Activated naive CD4-positive, alpha-beta T cell treated with anti-CD3 and anti-CD28 coated beads, Interleukin-2, amount 10 ng/mL, durations not matched to agents 7 days and 5 days (primary cell): ENCODE data around the gene GPR142.
"Not testable (repeated sequence)": the region's sequence is repeated elsewhere in the genome, so short reads cannot be mapped to it uniquely, and the experiment has no call there.

Experiments
- CTCF ChIA-PET: fragments of 350-600 bp; sonication (Branson Sonifier 250); formaldehyde crosslinking; loops from one replicate; lab custom pipeline; 2021; ENCODE audit warnings: antibody characterized with exemption; lab: Charles Lee
- DNase-seq: peaks from one replicate; pipeline ENCODE4 v3.0.0-alpha.2; 2020
- H3K27ac Mint-ChIP-seq: one replicate; pipeline ENCODE4 v1.8.0; 2021; ENCODE audit warnings: mild to moderate bottlenecking, moderate library complexity, mixed read lengths
- H3K27me3 Mint-ChIP-seq: one replicate; pipeline ENCODE4 v1.8.0; 2021; ENCODE audit warnings: mild to moderate bottlenecking, mixed read lengths
- H3K36me3 Mint-ChIP-seq: one replicate; pipeline ENCODE4 v1.8.0; 2021; ENCODE audit warnings: mixed read lengths
- H3K4me1 Mint-ChIP-seq: one replicate; pipeline ENCODE4 v1.8.0; 2021; ENCODE audit warnings: mixed read lengths
- H3K4me3 Mint-ChIP-seq: one replicate; pipeline ENCODE4 v1.8.0; 2021; ENCODE audit warnings: mild to moderate bottlenecking, moderate library complexity, mixed read lengths
- H3K9me3 Mint-ChIP-seq: one replicate; pipeline ENCODE4 v1.8.0; 2021; ENCODE audit warnings: mixed read lengths

GPR142 gene

GRCh38 chr17:74396567-74396966, 29.3 kb downstream of the GPR142 start:
- no peak overlapping the region for H3K4me3 Mint-ChIP-seq
- CTCF ChIA-PET = interaction anchor here (0.7 kb wide), 1 partner anchor 149 kb away, joined by 3 read pairs; no protein-coding TSS in a partner anchor
- H3K36me3 Mint-ChIP-seq = no peaks in the 10 kb centered on the region
- no peak for DNase-seq
- H3K27ac Mint-ChIP-seq = no peak overlapping the region
- H3K9me3 Mint-ChIP-seq = no peaks in the 10 kb centered on the region
- H3K27me3 Mint-ChIP-seq = peaks cover 27% of the 10 kb centered on the region
- no peaks in the 10 kb centered on the region for H3K4me1 Mint-ChIP-seq

- Mint-ChIP-seq H3K9me3 (no peaks in the 10 kb centered on the region), H3K27ac (no peak overlapping the region), H3K27me3 (peaks cover 24% of the 10 kb centered on the region), H3K4me1 (no peaks in the 10 kb centered on the region), H3K36me3 (no peaks in the 10 kb centered on the region), H3K4me3 (no peak overlapping the region)
- DNase-seq = no peak
- CTCF ChIA-PET = no interaction called here
Measured at GRCh38 chr17:74402048-74402447, 34.7 kb downstream of the GPR142 start.

GRCh38 chr17:74403512-74404137, 36.3 kb downstream of the GPR142 start:
- Mint-ChIP-seq H3K36me3 (no peaks in the 10 kb centered on the region), H3K27ac (no peak overlapping the region), H3K27me3 (peaks cover 31% of the 10 kb centered on the region), H3K4me3 (no peak overlapping the region), H3K4me1 (no peaks in the 10 kb centered on the region), H3K9me3 (no peaks in the 10 kb centered on the region)
- CTCF ChIA-PET = interaction anchor here (0.7 kb wide), 1 partner anchor 26 kb away, joined by 3 read pairs; no protein-coding TSS in a partner anchor
- no peak for DNase-seq

- no peaks in the 10 kb centered on the region for H3K4me1 Mint-ChIP-seq
- H3K4me3 Mint-ChIP-seq = no peak overlapping the region
- H3K27me3 Mint-ChIP-seq = peaks cover 31% of the 10 kb centered on the region
- no peak overlapping the region for H3K27ac Mint-ChIP-seq
- no peaks in the 10 kb centered on the region for H3K9me3 Mint-ChIP-seq
- H3K36me3 Mint-ChIP-seq = no peaks in the 10 kb centered on the region
- DNase-seq = no peak
- CTCF ChIA-PET = no interaction called here
Measured at GRCh38 chr17:74404218-74404617, 36.9 kb downstream of the GPR142 start.

- CTCF ChIA-PET = no interaction called here
- Mint-ChIP-seq H3K4me1 (no peaks in the 10 kb centered on the region), H3K27me3 (peaks cover 31% of the 10 kb centered on the region), H3K4me3 (no peak overlapping the region), H3K36me3 (no peaks in the 10 kb centered on the region), H3K27ac (no peak overlapping the region), H3K9me3 (no peaks in the 10 kb centered on the region)
- no peak for DNase-seq
Measured at GRCh38 chr17:74404789-74405188, 37.5 kb downstream of the GPR142 start.

- H3K9me3 Mint-ChIP-seq, H3K27ac Mint-ChIP-seq, CTCF ChIA-PET, H3K4me1 Mint-ChIP-seq, H3K36me3 Mint-ChIP-seq, DNase-seq, H3K4me3 Mint-ChIP-seq: not testable (repeated sequence)
- H3K27me3 Mint-ChIP-seq = peaks cover 34% of the 10 kb centered on the region
Measured at GRCh38 chr17:74405311-74405710, 38.0 kb downstream of the GPR142 start.

- H3K4me3 Mint-ChIP-seq = no peak overlapping the region
- no peaks in the 10 kb centered on the region for H3K4me1 Mint-ChIP-seq
- CTCF ChIA-PET = no interaction called here
- H3K36me3 Mint-ChIP-seq = no peaks in the 10 kb centered on the region
- peaks cover 50% of the 10 kb centered on the region for H3K27me3 Mint-ChIP-seq
- no peak overlapping the region for H3K27ac Mint-ChIP-seq
- no peaks in the 10 kb centered on the region for H3K9me3 Mint-ChIP-seq
- no peak for DNase-seq
Measured at GRCh38 chr17:74407384-74407783, 40.1 kb downstream of the GPR142 start.

GRCh38 chr17:74408262-74408661, 41.0 kb downstream of the GPR142 start:
- CTCF ChIA-PET = interaction anchor here (1.1 kb wide), 1 partner anchor 41 kb away, joined by 5 read pairs; the partner anchor contains the start of gene GPR142
- H3K4me1 Mint-ChIP-seq = no peaks in the 10 kb centered on the region
- no peaks in the 10 kb centered on the region for H3K36me3 Mint-ChIP-seq
- H3K27ac Mint-ChIP-seq = no peak overlapping the region
- H3K4me3 Mint-ChIP-seq = no peak overlapping the region
- H3K27me3 Mint-ChIP-seq = peaks cover 55% of the 10 kb centered on the region
- no peaks in the 10 kb centered on the region for H3K9me3 Mint-ChIP-seq
- DNase-seq = no peak

GRCh38 chr17:74408815-74409214, 41.5 kb downstream of the GPR142 start:
- H3K27me3 Mint-ChIP-seq = peaks cover 56% of the 10 kb centered on the region
- no peak overlapping the region for H3K27ac Mint-ChIP-seq
- CTCF ChIA-PET = interaction anchor here (1.1 kb wide), 1 partner anchor 41 kb away, joined by 5 read pairs; the partner anchor contains the start of gene GPR142
- DNase-seq = no peak
- H3K9me3 Mint-ChIP-seq = no peaks in the 10 kb centered on the region
- no peaks in the 10 kb centered on the region for H3K4me1 Mint-ChIP-seq
- H3K36me3 Mint-ChIP-seq = no peaks in the 10 kb centered on the region
- H3K4me3 Mint-ChIP-seq = no peak overlapping the region

GRCh38 chr17:74410001-74410443, 42.7 kb downstream of the GPR142 start:
- Mint-ChIP-seq H3K4me1 (no peaks in the 10 kb centered on the region), H3K27me3 (peaks cover 48% of the 10 kb centered on the region), H3K4me3 (no peak overlapping the region), H3K27ac (no peak overlapping the region), H3K9me3 (no peaks in the 10 kb centered on the region), H3K36me3 (no peaks in the 10 kb centered on the region)
- CTCF ChIA-PET = no interaction called here
- DNase-seq = no peak

- H3K4me1 Mint-ChIP-seq = no peaks in the 10 kb centered on the region
- no peak overlapping the region for H3K27ac Mint-ChIP-seq
- H3K27me3 Mint-ChIP-seq = peaks cover 39% of the 10 kb centered on the region
- no peak for DNase-seq
- no peak overlapping the region for H3K4me3 Mint-ChIP-seq
- no peaks in the 10 kb centered on the region for H3K9me3 Mint-ChIP-seq
- CTCF ChIA-PET = interaction anchor here (1.0 to 1.5 kb wide), 3 partner anchors 45 kb away, joined by 3 to 4 read pairs (median 3); partner anchors contain the start of gene GPR142
- H3K36me3 Mint-ChIP-seq = no peaks in the 10 kb centered on the region
Measured at GRCh38 chr17:74412581-74412980, 45.3 kb downstream of the GPR142 start.

- no peak for DNase-seq
- no peak overlapping the region for H3K27ac Mint-ChIP-seq
- peaks cover 41% of the 10 kb centered on the region for H3K27me3 Mint-ChIP-seq
Measured at GRCh38 chr17:74413491-74413890, 46.2 kb downstream of the GPR142 start.

GRCh38 chr17:74414510-74414909, 47.2 kb downstream of the GPR142 start:
- Mint-ChIP-seq H3K9me3 (no peaks in the 10 kb centered on the region), H3K27ac (no peak overlapping the region), H3K36me3 (no peaks in the 10 kb centered on the region), H3K27me3 (peaks cover 43% of the 10 kb centered on the region), H3K4me1 (no peaks in the 10 kb centered on the region), H3K4me3 (no peak overlapping the region)
- no peak for DNase-seq
- CTCF ChIA-PET = no interaction called here

More at GRCh38 chr17:74413491-74413890, 46.2 kb downstream of the GPR142 start:
- Mint-ChIP-seq H3K4me3 (no peak overlapping the region), H3K9me3 (no peaks in the 10 kb centered on the region), H3K4me1 (no peaks in the 10 kb centered on the region), H3K36me3 (no peaks in the 10 kb centered on the region)
- CTCF ChIA-PET = interaction anchor here (1.3 kb wide), 1 partner anchor 44 kb away, joined by 3 read pairs; no protein-coding TSS in a partner anchor

- DNase-seq = no peak
- Mint-ChIP-seq H3K4me3 (no peak overlapping the region), H3K9me3 (no peaks in the 10 kb centered on the region), H3K4me1 (no peaks in the 10 kb centered on the region), H3K36me3 (no peaks in the 10 kb centered on the region), H3K27me3 (peaks cover 35% of the 10 kb centered on the region), H3K27ac (no peak overlapping the region)
- CTCF ChIA-PET = no interaction called here
Measured at GRCh38 chr17:74415608-74416396, 48.5 kb downstream of the GPR142 start.
